Measurements from ENCODE around the gene ROBO2. TPM values are rescaled to one million over a fixed set of nuclear protein-coding genes. Genes with fewer than 3 reads are reported as not detected.

The ROBO2 gene
- total RNA-seq, 1 experiment from 2014 or later: not detected

DNA sequence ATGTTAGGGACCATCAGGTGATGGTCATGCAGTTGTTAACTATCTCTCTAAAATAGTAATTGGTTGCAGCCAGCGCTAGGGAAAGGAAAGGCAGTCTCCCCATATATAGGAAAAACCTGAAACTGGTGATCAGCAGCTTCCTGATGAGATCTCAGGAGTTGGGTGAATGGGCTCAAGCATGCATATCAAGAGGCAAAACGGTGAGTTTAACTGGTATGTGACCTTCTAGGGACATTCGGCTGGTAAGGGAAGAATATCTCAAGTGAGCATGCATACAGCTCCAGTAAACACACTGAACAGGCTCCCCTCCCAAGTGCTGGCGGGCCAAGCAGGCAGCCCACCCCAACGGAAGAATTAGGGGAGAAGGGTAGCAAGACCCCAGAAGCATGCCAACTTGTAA is 49.3 kb upstream of the ROBO2 start:
- no peak for ATAC-seq
- no TSS peak for BruUV-seq (replicated peaks)
- intact Hi-C loops (cut with micrococcal nuclease): no loop called here

More for the DNA sequence above, 49.3 kb upstream of the ROBO2 start:
- ChIA-PET RAD21 (ENCODE audit: low non-redundant PET in 1 of 2, low total read pairs in 2 of 2, uncharacterized antibody in 2 of 2, unreplicated experiment in 2 of 2) (no interaction called here), POLR2A (no interaction called here), CTCF (no interaction called here)
- no peak overlapping the region for H3K27ac ChIP-seq (ENCODE audit: low read depth, low read length)
- peaks cover 0 to 13% of the 10 kb centered on the region in 2 experiments; a peak in 2 of 4 replicates for H3K9me3 ChIP-seq (ENCODE audit: control insufficient read depth in 1 of 2, insufficient read depth in 1 of 2, low read depth in 1 of 2, low read length in 2 of 2)
- H3K79me2 ChIP-seq (ENCODE audit: insufficient read depth, low read length): no peaks in the 10 kb centered on the region
- DNase-seq (ENCODE audit: low read depth, low spot score): no peak
- no peaks in the 10 kb centered on the region for H3K9me2 ChIP-seq (ENCODE audit: insufficient read depth)
- H3K27me3 ChIP-seq (ENCODE audit: insufficient read depth, low read length): no peaks in the 10 kb centered on the region
- H3K36me3 ChIP-seq (ENCODE audit: control insufficient read depth in 1 of 2, insufficient read depth in 2 of 2, low read length in 2 of 2): no peaks in the 10 kb centered on the region
- H3K4me2 ChIP-seq (ENCODE audit: low read length): no peak overlapping the region
- H3K4me3 ChIP-seq (replicated peaks in 1 of 2; ENCODE audit: low read depth in 1 of 2, low read length in 2 of 2): no peak overlapping the region
- H4K20me1 ChIP-seq (ENCODE audit: insufficient read depth): no peaks in the 10 kb centered on the region; the same call in 1 of the 2 replicates
- no peak overlapping the region for H3K9ac ChIP-seq (ENCODE audit: low read length)
- H2AFZ ChIP-seq (ENCODE audit: low read depth, low read length, poor library complexity, severe bottlenecking): no peak overlapping the region
- no peak for TF ChIP-seq SIN3A (IDR thresholded peaks at IDR 0.05; ENCODE audit: low read depth)
- TF ChIP-seq CBX3 (IDR thresholded peaks at IDR 0.05; ENCODE audit: low read depth): no peak
- TF ChIP-seq CEBPB (IDR thresholded peaks at IDR 0.05; ENCODE audit: low read depth): no peak
- no peak for TF ChIP-seq ZNF274 (IDR thresholded peaks at IDR 0.05; ENCODE audit: low read depth, low read length)
- no peak for TF ChIP-seq ZFX (IDR thresholded peaks at IDR 0.05)
- TF ChIP-seq, protein P1, sequence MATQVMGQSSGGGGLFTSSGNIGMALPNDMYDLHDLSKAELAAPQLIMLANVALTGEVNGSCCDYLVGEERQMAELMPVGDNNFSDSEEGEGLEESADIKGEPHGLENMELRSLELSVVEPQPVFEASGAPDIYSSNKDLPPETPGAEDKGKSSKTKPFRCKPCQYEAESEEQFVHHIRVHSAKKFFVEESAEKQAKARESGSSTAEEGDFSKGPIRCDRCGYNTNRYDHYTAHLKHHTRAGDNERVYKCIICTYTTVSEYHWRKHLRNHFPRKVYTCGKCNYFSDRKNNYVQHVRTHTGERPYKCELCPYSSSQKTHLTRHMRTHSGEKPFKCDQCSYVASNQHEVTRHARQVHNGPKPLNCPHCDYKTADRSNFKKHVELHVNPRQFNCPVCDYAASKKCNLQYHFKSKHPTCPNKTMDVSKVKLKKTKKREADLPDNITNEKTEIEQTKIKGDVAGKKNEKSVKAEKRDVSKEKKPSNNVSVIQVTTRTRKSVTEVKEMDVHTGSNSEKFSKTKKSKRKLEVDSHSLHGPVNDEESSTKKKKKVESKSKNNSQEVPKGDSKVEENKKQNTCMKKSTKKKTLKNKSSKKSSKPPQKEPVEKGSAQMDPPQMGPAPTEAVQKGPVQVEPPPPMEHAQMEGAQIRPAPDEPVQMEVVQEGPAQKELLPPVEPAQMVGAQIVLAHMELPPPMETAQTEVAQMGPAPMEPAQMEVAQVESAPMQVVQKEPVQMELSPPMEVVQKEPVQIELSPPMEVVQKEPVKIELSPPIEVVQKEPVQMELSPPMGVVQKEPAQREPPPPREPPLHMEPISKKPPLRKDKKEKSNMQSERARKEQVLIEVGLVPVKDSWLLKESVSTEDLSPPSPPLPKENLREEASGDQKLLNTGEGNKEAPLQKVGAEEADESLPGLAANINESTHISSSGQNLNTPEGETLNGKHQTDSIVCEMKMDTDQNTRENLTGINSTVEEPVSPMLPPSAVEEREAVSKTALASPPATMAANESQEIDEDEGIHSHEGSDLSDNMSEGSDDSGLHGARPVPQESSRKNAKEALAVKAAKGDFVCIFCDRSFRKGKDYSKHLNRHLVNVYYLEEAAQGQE (IDR thresholded peaks at IDR 0.05; ENCODE audit: low read depth): no peak
- no peak for TF ChIP-seq POLR2AphosphoS5 (IDR thresholded peaks at IDR 0.05; ENCODE audit: low read depth, low read length)
- TF ChIP-seq EZH2 (IDR thresholded peaks at IDR 0.05): no peak
- no peak for TF ChIP-seq YY1 (IDR thresholded peaks at IDR 0.05; ENCODE audit: extremely low read depth, insufficient replicate concordance, low read depth, low read length)
- TF ChIP-seq JUND (IDR thresholded peaks at IDR 0.05): no peak
- TF ChIP-seq, protein P2, sequence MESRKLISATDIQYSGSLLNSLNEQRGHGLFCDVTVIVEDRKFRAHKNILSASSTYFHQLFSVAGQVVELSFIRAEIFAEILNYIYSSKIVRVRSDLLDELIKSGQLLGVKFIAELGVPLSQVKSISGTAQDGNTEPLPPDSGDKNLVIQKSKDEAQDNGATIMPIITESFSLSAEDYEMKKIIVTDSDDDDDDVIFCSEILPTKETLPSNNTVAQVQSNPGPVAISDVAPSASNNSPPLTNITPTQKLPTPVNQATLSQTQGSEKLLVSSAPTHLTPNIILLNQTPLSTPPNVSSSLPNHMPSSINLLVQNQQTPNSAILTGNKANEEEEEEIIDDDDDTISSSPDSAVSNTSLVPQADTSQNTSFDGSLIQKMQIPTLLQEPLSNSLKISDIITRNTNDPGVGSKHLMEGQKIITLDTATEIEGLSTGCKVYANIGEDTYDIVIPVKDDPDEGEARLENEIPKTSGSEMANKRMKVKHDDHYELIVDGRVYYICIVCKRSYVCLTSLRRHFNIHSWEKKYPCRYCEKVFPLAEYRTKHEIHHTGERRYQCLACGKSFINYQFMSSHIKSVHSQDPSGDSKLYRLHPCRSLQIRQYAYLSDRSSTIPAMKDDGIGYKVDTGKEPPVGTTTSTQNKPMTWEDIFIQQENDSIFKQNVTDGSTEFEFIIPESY (IDR thresholded peaks at IDR 0.05; ENCODE audit: extremely low read depth, insufficient replicate concordance, low read length): no peak
- no peak for TF ChIP-seq EGR1 (IDR thresholded peaks at IDR 0.05; ENCODE audit: low read depth)
- no peaks in the 10 kb centered on the region for H3K4me1 ChIP-seq (ENCODE audit: control insufficient read depth in 1 of 2, insufficient read depth in 2 of 2, low read length in 2 of 2)

Data from HCT116 (cell line).